ENCODE measurements around the gene IRAK3. TPM values are rescaled to one million over a fixed set of nuclear protein-coding genes. Genes with fewer than 3 reads are reported as not detected.

Gene IRAK3
- polyA plus RNA-seq, 1 donor from 2014 or later, result 0.31 TPM

- Histone ChIP-seq H2AFZ (ENCODE audit: low read depth, low read length) (no peak overlapping the region), H3F3A (ENCODE audit: insufficient read depth, low read length, poor library complexity, severe bottlenecking) (no peaks in the 10 kb centered on the region), H3K4me3 (ENCODE audit: low read length) (no peak overlapping the region), H3K27ac (ENCODE audit: low read length) (no peak overlapping the region), H3K9me3 (ENCODE audit: low read length) (peaks cover 4% of the 10 kb centered on the region), H3K4me2 (ENCODE audit: low read length) (no peak overlapping the region), H3K9ac (ENCODE audit: low read length) (no peak overlapping the region), H3K36me3 (ENCODE audit: insufficient read depth, low read length) (no peaks in the 10 kb centered on the region), H3K27me3 (ENCODE audit: insufficient read depth, low read depth, low read length) (no peaks in the 10 kb centered on the region), H4K20me1 (ENCODE audit: insufficient read depth) (no peaks in the 10 kb centered on the region), H3K79me2 (replicated peaks; ENCODE audit: insufficient read depth, low read length) (no peaks in the 10 kb centered on the region), H3K9me2 (ENCODE audit: insufficient read depth, low read length) (no peaks in the 10 kb centered on the region)
- TF ChIP-seq EP300 (conservative IDR thresholded peaks at IDR 0.05; ENCODE audit: poor library complexity, severe bottlenecking), result no peak
- no peak for TF ChIP-seq POLR2AphosphoS5 (IDR thresholded peaks at IDR 0.05)
- no peak for TF ChIP-seq SMC3 (conservative IDR thresholded peaks at IDR 0.05; ENCODE audit: poor library complexity)
- TF ChIP-seq MXI1 (conservative IDR thresholded peaks at IDR 0.05; ENCODE audit: poor library complexity, severe bottlenecking), result no peak
- no peak for TF ChIP-seq REST (IDR thresholded peaks at IDR 0.05; ENCODE audit: borderline replicate concordance)
- TF ChIP-seq RAD21 (conservative IDR thresholded peaks at IDR 0.05), result no peak
- no peak for TF ChIP-seq TAF1 (IDR thresholded peaks at IDR 0.05; ENCODE audit: low read depth)
- no peak for TF ChIP-seq EZH2 (IDR thresholded peaks at IDR 0.05; ENCODE audit: borderline replicate concordance, insufficient read depth, low read length, poor library complexity, severe bottlenecking)
- TF ChIP-seq CTCF (IDR thresholded peaks at IDR 0.05; ENCODE audit: poor library complexity, severe bottlenecking), result no peak
These were observed 32.4 kb upstream of the IRAK3 start for GRCh38 chr12:66156654-66157053.

GRCh38 chr12:66159123-66159522 is 29.9 kb upstream of the IRAK3 start:
- H3F3A ChIP-seq (ENCODE audit: insufficient read depth, low read length, poor library complexity, severe bottlenecking), result no peaks in the 10 kb centered on the region
- no peak overlapping the region for H3K9ac ChIP-seq (ENCODE audit: low read length)
- TF ChIP-seq CTCF (IDR thresholded peaks at IDR 0.05; ENCODE audit: poor library complexity, severe bottlenecking) (no peak), TAF1 (IDR thresholded peaks at IDR 0.05; ENCODE audit: low read depth) (no peak), MXI1 (conservative IDR thresholded peaks at IDR 0.05; ENCODE audit: poor library complexity, severe bottlenecking) (no peak), EZH2 (IDR thresholded peaks at IDR 0.05; ENCODE audit: borderline replicate concordance, insufficient read depth, low read length, poor library complexity, severe bottlenecking) (no peak), POLR2AphosphoS5 (IDR thresholded peaks at IDR 0.05) (no peak)
- H3K9me3 ChIP-seq (ENCODE audit: low read length), result peaks cover 4% of the 10 kb centered on the region
- no peaks in the 10 kb centered on the region for H4K20me1 ChIP-seq (ENCODE audit: insufficient read depth)
- H3K9me2 ChIP-seq (ENCODE audit: insufficient read depth, low read length), result no peaks in the 10 kb centered on the region
- H3K4me2 ChIP-seq (ENCODE audit: low read length), result no peak overlapping the region
- H3K27ac ChIP-seq (ENCODE audit: low read length), result no peak overlapping the region
- no peak overlapping the region for H3K4me3 ChIP-seq (ENCODE audit: low read length)
- no peak overlapping the region for H2AFZ ChIP-seq (ENCODE audit: low read depth, low read length)
- no peaks in the 10 kb centered on the region for H3K79me2 ChIP-seq (replicated peaks; ENCODE audit: insufficient read depth, low read length)
- no peaks in the 10 kb centered on the region for H3K36me3 ChIP-seq (ENCODE audit: insufficient read depth, low read length)
- no peaks in the 10 kb centered on the region for H3K27me3 ChIP-seq (ENCODE audit: insufficient read depth, low read depth, low read length)
